Activated CD4-positive, alpha-beta T cell treated with anti-CD3 and anti-CD28 coated beads, Interleukin-10, Interleukin-2, amounts not matched to agents 100 ng/mL and 50 ng/mL, durations not matched to agents 16 hours and 8 hours (primary cell): Measurements from ENCODE around the gene NEO1.

Experiments used
- DNase-seq: peaks from one replicate; pipeline ENCODE4 v3.0.0-alpha.2; 2020

The NEO1 gene

GRCh38 chr15:73227433-73228056 lies 175.3 kb downstream of the NEO1 start:
- no peak for DNase-seq

GRCh38 chr15:73228128-73228646 lies 175.9 kb downstream of the NEO1 start:
- no peak for DNase-seq

GRCh38 chr15:73231661-73232419 lies 179.6 kb downstream of the NEO1 start:
- no peak for DNase-seq

- DNase-seq: no peak
Measured at GRCh38 chr15:73232776-73233175, 180.5 kb downstream of the NEO1 start.

GRCh38 chr15:73233623-73234022 lies 181.4 kb downstream of the NEO1 start:
- DNase-seq: no peak

DNA sequence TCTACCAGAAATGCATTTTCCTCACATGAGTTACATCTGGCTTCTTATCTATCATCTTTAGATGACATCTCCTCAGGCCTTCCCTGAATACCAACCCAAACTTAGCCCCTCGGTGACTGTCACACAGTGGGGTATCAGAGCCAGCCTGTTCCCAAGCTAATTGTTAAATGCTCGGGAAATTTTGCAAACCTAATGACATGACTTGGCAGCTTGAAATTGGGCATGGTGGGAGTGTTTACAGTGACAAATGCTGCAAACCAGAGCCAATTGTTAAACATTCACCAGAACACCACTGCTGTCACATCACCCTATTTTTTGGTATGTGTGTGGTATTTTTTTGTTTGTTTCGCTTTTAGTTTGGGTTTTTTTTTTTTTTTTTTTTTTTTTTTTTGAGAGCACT lies 185.6 kb downstream of the NEO1 start:
- no peak for DNase-seq

DNA sequence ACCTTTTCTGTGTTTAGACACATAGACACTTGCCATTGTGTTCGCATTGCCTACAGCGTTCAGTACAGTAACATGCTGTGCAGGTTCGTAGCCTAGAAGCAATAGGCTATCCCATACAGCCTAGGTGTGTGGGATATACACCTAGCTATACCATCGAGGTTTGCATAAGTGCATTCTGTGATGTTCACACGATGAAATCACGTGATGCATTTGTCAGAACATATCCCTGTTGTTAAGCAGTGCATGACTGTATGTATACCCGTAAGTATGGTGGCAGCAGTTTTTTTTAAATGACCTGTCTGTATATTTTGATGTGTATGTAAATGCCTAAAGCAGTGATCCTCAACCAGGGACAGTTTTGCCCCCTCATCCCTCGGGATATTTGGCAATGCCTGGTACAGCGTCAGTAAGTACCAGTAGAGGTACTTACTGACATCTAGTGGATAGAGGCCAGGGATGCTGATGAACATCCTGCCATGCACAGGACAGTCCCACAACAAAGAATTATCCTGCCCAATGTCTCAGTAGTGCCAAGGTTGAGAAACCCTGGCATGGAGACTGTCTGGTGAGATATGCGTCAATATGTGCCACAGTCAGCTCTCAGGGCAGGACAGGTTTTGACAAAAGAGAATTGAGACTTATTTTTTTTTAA lies 187.4 kb downstream of the NEO1 start:
- DNase-seq: no peak

- peak; percentile 78 for DNase-seq
Measured at GRCh38 chr15:73240866-73241499, 188.7 kb downstream of the NEO1 start.

GRCh38 chr15:73244333-73244732 lies 192.1 kb downstream of the NEO1 start:
- peak; percentile 39 for DNase-seq

DNA sequence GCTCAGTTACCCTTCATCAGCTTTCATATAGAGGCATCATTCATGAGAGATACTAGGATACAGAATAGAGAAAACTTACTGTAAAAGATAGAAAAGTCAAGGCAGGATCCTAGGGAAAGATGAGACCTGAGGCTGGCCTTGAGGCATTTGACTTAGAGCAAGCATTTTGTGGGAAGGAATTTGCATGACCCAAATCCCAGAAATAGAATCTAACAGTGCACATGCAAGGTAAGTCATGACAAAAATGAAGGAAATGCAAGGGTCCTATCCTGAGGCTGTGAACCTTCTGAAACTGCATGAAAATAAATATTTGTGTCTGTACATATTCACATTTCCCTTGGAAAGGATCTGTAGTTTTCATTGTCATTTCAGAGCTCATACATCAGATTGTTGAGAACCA lies 194.2 kb downstream of the NEO1 start:
- DNase-seq: no peak

DNA sequence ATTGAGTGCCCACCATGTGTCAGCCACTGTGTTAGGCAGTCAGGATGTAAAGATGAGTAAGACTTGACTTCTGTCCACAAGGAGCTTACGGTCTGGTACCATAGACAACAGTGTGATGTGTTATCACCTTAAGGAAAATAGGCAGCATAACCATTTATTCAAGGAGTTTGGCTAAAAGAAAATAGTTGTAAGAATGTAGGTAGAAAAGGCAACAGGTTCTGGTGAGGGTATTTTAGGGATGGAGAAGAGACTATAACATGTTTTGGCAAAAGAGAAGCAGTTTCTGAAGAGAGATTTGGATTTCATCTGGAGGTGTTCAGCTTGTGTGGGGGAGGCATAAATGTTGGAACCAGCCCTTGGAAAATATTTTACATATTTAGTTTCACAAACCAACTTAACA lies 194.6 kb downstream of the NEO1 start:
- DNase-seq: no peak

DNA sequence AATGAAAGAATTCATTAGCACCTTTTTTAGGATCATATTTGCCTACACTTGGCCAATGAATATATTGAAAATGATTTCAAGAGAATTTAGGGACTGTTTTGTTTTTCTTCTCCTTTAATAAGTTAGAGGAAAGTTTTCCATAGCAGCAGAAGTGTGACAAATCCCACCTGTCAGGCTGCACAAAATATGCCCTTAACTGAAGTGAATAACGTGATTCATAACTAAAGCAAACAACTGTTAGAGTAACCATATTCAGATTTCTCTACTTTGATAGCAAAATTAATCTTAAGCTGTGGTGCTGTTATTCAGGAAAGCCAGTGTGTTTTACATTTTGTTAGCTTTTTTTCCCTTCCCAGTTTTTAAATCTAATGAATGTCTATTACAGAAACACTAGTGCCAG lies 195.1 kb downstream of the NEO1 start:
- DNase-seq: no peak

DNA sequence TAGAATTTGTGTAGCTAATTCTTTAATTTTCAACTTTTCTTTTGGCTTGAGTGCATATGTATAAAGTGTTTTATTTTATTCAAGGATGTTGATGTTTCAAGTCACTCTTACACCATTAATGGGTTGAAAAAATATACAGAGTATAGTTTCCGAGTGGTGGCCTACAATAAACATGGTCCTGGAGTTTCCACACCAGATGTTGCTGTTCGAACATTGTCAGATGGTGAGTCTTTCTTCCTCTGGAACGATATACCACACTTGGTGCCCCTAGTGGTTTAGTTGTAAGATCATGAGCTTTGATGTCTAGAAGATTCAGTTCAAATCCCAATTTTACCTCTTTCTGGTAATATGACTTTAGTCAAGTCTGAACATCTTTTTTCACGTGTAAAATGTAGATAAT lies 197.2 kb downstream of the NEO1 start:
- no peak for DNase-seq

GRCh38 chr15:73254598-73254997 lies 202.3 kb downstream of the NEO1 start:
- DNase-seq: no peak

GRCh38 chr15:73258271-73259108 lies 206.2 kb downstream of the NEO1 start:
- peak; percentile 79 for DNase-seq

DNA sequence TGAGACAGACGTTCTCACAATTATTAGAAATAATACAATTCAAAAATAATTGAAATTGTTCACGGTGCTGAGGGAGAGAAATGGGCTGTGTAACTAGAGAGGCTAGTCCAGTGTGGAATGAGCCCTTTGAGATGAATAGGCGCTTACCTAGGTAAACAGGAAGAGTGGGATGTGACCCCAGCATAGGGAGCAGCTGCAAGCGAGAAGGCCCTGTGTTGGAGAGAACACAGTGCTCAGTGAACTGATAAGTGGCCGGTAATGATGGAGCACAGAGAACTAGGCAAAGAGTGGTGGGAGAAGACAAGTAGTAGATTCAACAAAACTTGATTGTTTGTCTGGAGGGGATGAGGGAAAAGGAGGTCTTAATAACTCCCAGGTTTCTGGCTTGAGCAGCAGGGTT lies 212.6 kb downstream of the NEO1 start:
- no peak for DNase-seq

GRCh38 chr15:73265536-73266153 lies 213.4 kb downstream of the NEO1 start:
- DNase-seq: peak; percentile 67

- no peak for DNase-seq
Measured at GRCh38 chr15:73268457-73268856, 216.2 kb downstream of the NEO1 start.

GRCh38 chr15:73270366-73271097 lies 218.3 kb downstream of the NEO1 start:
- DNase-seq: no peak

DNA sequence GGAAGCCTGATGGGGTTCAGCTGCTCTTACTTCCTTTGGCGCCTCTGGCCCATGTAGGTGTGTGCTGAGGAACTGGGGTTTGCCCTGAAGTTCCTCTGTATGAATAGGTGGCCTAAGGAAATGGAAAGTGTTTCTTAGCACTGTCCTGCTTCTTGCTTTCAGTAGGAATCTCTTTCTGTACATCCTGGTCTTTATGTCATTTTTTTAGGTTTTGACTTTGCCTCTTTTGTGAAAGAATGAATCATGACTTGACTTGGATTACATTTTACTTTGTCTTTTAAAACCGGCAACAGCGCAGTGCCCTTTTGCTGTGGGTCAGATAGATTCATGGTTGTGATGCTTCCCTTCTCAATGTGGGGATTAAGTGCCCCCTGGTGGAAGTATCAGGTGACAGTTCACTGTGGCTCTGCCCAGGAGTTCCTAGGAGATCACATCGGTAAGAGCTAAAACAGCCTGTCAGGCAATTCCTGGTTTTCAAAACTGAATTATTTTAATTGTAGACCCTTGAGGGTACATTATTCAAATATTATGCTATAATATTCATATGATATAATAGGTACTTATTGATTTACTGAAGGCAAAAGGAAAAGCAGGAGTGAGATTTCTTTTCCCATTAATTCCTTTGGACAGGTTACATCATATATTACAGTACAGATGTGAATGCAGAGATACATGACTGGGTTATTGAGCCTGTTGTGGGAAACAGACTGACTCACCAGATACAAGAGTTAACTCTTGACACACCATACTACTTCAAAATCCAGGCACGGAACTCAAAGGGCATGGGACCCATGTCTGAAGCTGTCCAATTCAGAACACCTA lies 221.1 kb downstream of the NEO1 start:
- DNase-seq: peak; percentile 66
